SKM-1 (cell line): ENCODE data around the gene PAPPA2.

Experiments used
- DNase-seq: peaks from one replicate; lab custom pipeline; 2025; ENCODE audit not compliant: unreplicated experiment; lab: John Stamatoyannopoulos, UW

The PAPPA2 gene

DNA sequence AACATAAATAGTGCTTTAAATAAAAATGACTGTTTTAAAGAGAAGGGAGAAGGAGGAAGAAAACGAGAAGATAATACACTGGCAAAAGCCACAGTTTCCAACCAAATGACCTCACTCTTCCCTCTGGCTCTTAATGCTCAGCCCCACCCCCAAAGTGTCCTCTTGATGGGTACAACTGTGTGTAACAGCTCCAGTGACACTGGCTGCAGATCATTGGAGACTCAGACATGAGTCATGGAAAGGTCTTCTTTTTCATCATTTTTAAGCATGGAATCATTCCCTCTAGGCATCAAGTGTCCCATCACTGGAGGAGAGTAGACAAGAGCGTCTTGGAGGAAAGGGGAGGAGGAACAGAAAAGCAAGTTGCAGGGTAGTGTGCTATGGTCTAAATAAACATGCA lies 333.0 kb downstream of the PAPPA2 start:
- DNase-seq = no peak

DNA sequence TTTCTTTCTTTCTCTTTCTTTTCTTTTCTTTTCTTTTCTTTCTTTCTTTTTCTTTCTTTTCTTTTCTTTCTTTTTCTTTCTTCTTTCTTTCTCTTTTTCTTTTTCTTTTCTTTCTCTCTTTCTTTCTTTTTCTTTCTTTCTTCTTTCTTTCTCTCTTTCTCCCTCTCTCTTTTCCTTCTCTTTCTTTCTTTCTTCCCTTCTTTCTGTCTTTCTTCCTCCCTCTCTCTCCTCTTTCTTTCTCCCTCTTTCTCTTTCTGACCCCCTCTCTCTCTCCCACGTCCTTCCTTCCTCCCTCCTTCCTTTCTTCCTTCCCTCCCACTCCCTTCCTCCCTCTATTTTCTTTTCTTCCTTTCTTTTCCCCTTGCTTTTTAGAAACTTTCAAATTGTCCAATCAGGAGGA lies 333.6 kb downstream of the PAPPA2 start:
- DNase-seq = no peak

DNA sequence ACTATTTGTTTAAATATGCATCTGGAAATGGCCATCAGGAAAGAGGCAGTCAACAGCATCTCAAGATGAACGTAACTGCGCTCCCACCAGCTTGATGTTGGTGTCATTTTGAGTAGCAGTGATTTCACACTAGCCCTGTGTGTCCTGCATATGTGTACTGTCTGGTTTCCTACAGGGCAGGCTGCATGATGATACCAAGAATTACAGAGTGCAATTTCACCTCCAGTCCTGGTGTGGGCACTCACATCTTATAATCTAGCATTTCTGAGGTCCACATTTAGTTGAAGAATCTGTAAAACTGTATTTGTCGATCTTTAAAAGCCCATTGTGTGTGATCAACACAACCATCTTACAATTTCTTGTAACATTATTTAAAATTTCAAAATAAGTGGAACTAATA lies 336.4 kb downstream of the PAPPA2 start:
- no peak for DNase-seq

DNA sequence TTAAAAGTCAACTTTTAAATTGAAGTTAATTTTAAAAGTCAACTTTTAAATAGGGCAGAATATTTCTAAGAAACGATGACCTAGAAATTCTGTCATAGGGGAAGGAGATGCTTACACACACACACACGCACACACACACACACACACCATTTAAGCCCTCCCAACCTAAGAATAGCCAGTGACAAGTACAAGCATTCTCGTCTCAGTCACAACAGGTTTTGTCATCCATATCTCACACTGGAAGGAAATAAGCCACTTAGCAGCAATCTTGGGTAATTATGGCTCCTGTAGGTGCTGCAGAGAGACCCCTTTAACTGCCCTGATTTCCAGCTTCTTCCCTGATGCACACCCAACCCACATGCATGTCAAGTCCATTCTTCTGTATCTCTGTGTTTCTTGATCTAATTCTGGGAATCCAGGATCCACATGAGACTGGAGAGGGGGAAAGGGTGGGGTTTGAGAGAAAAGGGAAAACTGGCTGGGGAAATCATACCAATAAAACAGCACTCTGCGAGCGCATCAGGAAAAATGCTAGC lies 338.1 kb downstream of the PAPPA2 start:
- no peak for DNase-seq

DNA sequence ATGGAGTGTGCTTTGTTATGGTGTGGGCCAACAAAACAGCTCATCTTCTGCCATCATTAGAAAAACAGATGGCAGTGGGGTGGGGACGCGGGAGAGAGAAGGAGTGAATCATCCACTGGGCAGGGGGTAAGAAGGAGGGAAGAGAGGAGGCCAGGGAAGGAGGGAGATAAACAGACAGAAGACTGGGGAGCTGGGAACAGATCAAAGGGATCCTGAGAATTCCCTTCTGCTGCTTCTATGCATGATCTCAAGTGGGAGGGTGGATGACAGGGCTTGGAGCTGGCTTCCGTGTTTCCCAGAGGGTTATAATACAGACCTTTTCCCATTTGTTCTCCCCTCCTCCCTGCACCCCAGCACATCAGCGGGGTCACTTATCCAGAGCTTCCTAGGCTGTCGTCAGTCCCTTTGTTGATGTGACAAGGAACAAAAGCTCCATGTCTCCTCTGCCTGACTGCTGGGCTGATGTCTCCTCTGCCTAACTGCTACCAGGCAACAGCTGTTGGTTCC lies 338.6 kb downstream of the PAPPA2 start:
- no peak for DNase-seq

DNA sequence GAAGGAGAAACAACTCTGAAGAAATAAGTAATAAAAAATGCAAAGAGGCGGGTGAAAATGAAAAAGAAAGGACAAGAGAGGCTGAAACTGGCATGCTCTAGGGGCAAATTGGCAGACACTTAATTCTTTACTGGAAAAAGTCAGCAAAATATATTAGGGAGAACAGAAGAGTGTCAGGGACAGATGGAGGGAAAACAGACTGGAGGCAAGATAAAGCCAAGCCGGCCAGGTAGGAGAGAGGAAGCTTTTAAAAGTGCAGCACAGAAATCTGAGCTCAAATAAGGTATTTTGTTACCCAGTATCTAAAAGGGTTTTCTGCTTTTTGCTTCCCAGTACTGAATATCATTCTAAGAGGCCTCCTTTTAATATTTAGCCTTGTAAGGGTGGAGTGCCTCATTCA lies 339.3 kb downstream of the PAPPA2 start:
- DNase-seq = no peak

DNA sequence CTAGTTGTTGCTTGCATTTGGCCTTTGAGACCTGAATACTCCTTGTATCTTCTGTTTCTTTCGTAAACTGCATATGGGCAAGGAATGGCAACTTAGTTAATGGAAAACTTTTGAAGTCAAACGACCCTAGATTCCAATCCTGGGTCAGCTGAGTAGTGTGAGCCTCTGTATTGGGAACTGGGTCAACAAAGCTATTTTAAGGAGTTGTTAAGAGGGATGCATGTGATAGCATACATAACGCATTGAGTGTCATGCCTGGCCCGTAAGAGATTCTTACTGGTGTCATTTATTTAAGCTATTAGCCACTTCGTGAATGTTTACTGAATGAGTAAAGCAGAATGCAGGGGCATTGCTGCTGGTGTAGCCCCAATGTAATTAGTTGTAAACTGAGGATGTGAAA lies 340.1 kb downstream of the PAPPA2 start:
- no peak for DNase-seq

DNA sequence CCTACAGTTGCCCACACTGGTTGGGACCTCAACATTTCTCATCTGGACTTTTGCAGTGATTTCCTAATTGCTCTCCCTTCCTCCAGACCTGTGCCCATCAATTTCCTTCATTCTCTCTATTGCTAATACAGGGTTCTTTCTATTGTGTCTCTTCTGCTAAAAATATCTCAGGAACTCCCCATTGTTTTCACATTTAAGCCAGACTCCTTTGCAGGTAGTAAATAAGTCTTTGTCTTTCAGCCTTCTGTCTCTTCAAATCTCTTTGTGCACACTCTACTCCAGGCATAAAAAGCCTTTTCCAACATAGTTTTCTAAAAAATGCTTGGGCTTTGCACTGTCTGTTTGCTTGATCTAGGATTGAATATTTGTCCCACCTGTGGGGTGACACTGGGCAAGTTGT lies 340.6 kb downstream of the PAPPA2 start:
- DNase-seq = no peak

DNA sequence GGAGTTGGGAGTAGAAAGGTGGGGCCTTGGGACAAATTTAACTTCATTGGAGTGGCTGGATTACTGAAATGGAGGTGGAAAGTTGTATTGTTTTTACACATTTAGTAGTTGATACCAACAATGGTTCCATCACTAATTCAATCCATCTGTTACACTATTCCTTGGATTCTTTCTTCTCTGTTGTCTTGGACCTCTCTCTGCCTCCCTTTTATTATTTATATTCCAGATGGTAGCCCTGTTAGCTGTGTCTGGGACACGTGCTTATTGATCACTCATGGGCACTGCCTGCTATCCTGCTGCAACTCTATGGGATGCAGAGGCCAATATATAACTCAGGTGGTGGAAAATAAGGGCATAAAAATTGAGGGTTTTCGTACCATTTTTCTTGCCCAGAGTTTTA lies 346.3 kb downstream of the PAPPA2 start:
- no peak for DNase-seq

DNA sequence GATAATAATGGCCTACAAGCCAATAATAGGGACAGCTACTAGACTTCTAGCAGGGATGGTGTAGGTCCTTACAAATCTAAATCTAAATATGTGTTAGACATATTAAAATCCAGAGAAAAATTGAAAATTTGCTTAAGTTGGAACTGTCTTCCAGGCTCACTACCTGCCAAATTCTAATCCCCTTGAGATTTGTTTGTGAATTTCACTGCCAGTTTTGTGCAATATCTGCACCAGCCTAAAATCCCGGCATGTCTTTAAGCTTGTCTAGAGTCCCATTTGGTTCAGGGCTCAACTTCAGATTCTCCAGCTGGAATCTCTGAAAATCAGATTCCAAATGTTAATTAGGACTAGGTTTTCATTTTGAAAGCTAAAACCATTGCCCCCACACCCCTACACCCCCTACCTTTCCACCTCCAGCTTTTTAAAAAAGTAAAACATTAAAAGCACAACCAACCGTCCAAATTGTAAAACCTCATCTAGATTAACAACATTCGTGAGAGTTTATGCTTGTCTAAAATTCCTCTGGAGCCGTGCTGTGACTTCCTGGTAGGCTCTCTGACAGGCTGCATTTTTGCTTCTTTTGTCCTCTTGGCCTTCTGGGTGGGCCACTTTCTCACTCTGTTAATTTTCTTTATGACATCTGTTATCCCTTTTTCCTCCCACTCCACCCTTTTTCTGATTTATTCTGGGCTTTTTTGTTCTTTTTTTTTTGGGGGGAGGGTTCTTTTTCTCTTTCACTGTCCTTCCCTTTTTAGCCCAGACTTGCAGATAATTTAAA lies 348.7 kb downstream of the PAPPA2 start:
- DNase-seq = no peak

DNA sequence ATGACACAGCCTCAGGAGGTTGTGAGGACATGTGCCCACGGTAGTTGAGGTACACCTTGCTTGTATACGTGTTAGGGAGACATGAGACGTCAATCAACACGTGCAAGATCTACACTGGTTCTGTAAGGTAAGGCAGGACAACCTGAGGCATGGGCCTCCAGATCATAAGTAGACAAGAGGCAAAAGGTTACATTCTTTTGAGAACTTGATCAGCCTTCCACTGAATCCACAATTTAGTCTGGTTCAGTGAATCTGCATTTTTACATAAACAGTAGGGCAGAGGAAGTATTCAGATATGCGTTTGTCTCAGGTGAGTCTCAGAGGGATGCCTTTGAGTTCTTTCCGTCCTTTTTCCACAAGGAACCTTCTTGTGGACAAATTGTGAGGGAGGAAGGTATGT lies 352.6 kb downstream of the PAPPA2 start:
- no peak for DNase-seq

DNA sequence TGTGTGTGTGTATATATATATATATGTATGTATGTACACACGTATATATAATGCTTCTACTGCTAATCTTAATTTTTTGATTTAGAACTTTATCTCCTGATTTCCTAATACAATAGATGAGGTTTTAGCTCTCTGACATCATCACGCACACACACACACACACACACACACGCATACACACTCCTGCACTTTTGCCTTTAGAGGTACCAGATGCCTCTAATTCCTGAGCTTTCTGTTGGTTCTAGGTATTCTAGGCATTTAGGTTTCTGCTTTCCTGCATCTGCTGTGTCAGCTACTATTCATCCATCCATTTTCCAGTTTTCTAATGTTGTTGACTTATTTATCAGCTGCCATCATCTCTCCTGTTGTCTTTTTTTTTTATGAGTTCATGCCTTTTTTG lies 353.3 kb downstream of the PAPPA2 start:
- no peak for DNase-seq

DNA sequence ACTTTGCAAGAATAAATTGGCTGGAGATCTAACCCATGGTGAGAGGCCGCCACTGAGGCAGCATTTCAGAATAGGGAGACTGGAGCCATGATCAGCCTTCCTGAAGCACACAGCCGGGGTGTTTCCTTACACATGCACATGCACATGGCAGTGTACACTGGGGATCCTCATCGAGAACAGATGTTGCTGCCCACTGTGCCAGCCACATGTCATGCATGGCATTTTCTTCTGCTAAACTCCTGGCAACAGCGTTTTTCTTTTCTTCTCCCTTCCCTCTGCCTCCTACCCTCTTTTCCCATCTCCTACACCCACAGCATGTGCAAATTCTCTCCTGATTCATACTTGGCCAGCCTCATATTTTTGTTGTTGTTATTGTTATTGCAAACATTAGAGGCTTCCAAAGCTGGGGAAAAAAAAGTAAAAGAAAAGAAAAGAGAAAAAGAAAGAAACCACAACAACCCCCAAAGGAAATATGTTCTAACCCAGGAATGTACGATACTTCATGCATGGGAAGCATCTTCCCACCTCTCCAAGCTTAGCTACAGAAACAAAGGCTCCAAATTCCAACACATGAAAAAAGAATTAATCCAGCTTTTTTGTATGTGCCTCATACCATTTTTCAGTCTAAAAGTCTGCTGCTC lies 357.5 kb downstream of the PAPPA2 start:
- no peak for DNase-seq

DNA sequence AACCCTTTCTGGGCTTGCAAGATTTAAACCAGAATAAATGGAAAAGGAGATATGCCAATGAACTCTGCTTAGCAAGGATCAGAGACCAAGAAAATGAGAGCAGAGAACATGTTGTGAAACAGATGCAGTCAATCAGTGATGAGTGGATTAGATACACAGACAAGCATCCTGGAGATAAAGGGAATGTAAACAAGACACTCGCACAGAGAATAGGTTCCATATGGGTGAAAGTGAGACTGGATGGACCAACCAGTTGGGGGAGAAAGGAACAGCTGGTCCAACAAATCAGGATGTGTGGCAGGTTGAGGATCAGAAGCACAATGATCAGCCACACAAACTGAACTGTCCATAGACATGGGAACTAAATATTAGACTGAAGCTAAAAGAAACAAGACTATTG lies 363.3 kb downstream of the PAPPA2 start:
- no peak for DNase-seq

DNA sequence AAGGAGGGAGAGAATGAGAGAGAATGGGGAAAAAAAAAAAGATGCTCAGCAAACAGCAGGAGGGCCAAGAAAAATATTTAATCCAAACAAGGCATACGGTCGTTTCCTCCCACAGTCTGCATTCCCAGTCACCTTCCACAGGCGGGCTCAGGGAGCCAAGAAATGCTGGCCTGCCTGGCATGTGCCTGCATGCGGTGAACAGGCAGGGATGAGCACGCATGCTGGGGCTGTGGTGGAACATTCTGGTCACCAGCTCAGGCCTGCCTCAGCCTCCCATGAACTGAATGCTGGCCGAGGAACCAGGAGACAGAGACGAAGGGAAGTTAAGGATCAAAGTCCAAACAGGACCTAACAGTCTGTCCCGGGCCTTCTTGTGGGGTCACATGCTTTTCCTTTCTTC lies 366.3 kb downstream of the PAPPA2 start:
- DNase-seq = no peak

DNA sequence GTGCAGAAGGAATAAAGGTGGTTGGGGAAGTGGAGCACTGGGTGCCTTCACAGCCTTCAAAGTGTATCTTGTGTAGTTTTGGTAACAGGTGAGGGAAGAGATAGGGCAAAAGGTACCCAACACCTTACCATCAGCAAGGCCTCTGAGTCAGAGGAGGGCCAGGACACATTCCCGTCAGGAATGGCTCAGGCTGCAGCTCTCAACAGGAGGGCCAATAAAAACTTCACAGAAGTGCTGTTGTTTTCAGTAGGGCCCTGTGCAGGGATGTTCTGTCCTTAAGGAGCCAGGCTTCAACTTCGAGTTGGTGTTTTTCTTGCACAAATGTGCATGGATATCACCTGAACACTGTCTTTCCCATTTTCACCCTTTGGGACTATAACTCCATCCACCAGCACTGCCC lies 368.2 kb downstream of the PAPPA2 start:
- no peak for DNase-seq

DNA sequence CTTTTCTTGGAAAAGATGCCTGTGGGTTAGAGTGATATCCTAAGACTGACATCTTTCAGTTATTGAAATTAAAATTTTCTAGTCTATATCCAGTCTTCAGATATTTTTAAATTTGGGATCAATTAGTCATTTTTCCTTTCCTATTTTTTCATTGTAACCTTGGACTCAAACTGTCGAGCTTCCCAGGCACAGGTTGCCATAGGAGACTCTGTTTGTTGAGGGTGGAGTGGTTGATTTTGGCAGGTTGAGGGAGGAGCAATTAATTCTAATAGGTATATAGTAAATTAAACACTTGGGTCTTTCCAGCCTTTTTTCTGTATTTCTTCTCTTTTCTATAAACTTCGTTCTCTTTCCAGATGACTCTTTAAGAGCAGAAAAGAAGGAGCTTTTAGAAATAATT lies 374.7 kb downstream of the PAPPA2 start:
- DNase-seq = no peak

DNA sequence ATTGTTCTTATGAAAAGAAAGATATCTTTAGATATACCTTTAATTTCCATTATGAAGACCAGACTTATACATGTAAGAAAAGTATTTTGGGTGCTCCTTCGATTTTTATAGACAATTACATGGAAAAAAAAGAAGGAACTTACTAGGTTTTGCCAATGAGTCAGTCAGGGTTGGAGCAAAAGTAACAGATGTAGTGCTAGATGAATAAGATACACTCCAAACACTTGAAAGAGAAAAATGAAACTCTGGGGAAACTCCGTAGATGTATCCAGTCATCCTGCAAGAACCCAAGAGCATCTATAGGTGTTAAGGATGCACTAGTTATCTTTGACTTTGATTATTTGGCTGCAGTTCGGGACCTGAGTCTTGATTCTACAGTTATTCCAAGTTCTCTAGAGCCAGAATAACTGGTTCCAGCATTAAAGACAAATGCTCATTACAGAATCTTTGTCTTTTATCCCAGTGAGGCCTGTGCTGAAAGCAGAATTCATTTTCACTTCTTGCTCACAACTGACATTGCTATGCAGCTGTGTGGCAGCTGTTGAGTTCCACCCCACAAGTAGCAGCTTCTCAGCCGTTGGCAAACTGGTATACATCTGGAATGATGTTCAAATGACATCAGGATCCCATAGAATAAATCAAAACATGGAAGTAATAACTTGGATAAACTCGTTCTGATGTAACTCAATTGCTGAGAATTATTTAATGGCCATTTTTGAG lies 375.5 kb downstream of the PAPPA2 start:
- DNase-seq = no peak

DNA sequence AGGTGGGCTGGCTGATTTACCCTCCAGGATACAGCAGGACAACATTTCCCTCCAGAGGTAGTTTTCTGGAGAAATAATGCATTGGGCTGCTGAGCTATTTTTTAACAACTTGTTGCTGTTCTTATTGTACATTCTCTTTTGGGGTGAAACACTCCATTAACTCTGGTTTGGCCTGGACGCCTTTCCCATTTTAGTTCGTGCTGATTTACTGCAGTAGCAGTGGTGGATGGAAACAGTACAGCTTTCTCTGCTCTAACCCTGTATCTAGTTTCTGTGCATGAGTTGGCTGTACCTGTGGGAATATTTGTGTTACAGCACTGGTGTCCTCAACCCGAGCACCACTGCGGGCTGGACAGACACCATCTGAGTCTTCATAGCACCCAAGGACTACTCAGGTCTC lies 376.2 kb downstream of the PAPPA2 start:
- DNase-seq = no peak

DNA sequence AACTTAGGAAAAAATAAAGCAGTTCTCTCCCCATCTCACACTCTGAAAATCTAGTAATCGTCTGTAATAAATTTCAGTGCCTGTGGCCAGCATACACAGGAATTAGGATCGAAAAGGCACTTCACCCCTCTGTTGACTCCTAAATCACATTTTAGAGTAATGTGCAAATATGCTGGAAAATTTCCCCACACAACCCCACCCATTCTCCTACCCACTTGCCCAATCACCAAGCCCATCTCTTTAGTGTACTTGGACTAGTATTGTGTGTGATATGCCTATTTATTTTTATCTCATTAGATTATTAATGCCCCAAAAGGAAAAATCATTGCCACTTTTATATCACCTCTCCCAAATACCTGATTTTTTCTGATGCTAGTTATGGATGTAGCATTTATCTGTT lies 378.3 kb downstream of the PAPPA2 start:
- no peak for DNase-seq

DNA sequence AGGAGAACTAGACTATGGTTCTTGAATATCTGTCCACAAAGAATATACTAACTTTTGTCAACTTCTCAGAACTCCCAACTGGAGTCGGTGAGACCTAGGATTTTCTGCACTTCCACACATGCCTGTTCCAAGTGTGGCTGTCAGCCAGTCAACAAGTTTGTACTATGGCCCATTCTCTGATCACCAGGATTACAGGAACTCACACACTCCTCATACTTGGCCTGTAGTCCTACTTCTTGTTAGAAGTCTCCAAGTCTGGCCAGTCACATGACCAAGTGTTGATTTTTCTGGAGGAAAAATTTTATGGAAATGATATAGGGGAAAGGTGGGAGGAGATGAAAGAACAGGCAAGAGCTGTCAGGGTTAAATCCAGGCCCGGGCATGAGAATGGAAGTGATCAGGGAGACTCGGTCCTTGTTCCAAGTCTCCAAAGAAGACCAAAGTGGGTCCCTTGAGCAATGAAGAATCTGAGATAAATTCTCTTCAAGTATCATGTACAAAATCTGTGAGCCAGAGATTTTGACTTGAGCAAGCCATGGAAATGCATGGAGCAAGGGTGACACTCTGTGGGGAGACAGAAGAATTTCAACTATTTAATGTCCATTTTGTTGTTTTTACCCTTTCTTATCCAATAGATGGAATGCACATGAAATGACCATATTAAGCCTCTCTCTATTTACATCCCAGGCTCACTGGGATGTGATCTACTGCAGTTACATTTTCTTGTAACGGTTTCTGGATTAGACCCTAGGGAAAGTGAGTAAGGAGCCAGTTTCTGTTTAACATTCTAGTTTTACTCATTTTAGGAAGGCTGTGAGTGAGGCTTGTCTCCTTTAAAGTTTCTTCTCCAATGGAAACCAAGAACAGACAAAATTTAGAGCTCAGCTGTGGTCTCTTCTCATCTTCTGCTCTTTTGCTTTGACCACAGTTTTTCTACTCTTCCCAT lies 380.6 kb downstream of the PAPPA2 start:
- no peak for DNase-seq
